ENCODE results near the gene OGFOD1. TPM values are rescaled to one million over a fixed set of nuclear protein-coding genes. Genes with fewer than 3 reads are reported as not detected.

OGFOD1 gene
- total and polyA plus RNA-seq, 9 donors: 8.1 to 45.2 (median 28.9) TPM

DNA sequence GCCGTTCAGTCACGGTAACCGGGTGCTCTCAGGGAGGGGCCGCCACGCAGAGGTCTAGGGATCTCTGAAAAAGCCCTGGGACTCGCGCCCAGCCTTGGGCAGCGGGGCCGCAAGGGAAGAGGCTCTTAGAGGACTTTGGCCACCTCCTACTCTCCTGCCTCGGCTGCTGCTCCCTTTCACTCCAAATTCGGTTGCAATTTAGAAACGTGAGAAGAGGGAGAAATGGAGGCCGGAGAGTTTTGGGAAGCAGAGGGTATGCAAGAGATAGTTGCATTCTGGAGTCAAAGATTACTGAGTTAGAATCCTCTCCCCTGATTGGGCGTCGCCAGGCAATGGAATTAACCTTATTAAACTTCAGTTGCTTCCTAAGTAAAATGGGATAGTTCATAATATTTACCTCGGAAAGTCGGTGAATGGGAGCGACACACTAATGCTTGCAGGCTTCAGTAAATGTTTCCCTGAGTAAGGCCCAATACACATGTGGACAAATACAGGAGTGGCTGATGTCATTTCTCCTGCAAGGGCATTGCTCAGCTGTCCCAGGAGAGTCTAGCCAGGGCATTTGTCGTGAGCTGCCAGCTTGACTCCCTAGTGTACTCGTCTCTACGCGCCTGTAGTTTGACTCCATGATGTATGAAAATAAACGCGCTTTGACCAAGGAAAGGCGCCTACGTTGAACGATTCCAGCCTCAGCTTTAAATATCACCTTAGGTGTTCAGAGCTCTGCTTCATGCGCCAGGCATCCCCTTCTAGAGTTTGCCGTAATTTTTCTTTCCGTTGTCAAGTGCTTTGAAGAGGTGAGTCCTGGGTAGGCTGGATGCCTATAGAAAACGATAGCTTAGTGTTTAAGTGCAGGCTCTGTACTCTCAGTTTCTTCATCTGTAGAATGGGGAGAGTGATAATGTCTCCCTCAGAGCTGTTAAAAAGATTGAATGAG is 667 bp downstream of the OGFOD1 start:
- H3K4me1 ChIP-seq (ENCODE audit: insufficient read depth): peaks cover 14% of the 10 kb centered on the region
- no peaks in the 10 kb centered on the region for H3K9me3 ChIP-seq
- intact Hi-C loops (cut with DNase I): no loop called here
- TF ChIP-seq CTCF (IDR thresholded peaks at IDR 0.05) (no peak), EP300 (IDR thresholded peaks at IDR 0.05) (no peak), POLR2A (IDR thresholded peaks at IDR 0.05) (no peak)
- 4 to 6% (median 5%) methylated on average over 31 of the region's 31 CpGs for WGBS, 3 donors
- H3K4me3 ChIP-seq: peak overlapping the region; percentile 62
- no peaks in the 10 kb centered on the region for H3K27me3 ChIP-seq
- DNase-seq: no peak
- H3K36me3 ChIP-seq: no peaks in the 10 kb centered on the region
- peak overlapping the region in 1 of 2 donors; percentile 6 for H3K27ac ChIP-seq

DNA sequence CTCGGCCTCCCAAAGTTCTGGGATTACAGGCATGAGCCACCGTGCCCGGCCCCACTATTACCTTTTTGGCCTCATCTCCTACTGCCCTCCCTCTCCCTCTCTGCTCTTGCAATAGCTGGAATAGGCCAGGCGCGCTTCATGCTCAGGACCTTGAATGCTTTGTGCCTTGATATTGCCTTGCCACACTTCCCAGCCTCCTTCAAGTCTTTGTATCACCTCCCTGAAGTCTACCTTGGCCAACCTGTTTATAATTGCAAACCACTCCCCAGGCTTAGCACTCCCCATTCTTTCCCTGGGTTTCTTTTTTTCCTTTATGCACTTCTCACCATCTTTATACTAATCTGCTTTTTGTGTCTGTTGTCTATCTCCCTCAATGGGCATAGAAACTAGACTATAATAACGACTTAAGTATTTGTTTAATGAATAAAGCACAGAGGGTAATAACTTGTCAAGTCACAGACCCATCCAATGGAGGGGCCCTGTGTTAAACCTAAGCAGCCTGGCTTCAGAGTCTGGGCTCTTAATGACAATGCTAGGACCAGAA is 6.6 kb downstream of the OGFOD1 start:
- no peaks in the 10 kb centered on the region for H3K9me3 ChIP-seq
- TF ChIP-seq POLR2A (IDR thresholded peaks at IDR 0.05) (no peak), CTCF (IDR thresholded peaks at IDR 0.05) (no peak), EP300 (IDR thresholded peaks at IDR 0.05) (no peak)
- no peak overlapping the region for H3K27ac ChIP-seq
- intact Hi-C loops (cut with DNase I): no loop called here
- 91 to 95% (median 92%) methylated on average over 6 of the region's 6 CpGs for WGBS, 3 donors
- H3K4me1 ChIP-seq (ENCODE audit: insufficient read depth): no peaks in the 10 kb centered on the region
- DNase-seq: no peak
- H3K27me3 ChIP-seq: no peaks in the 10 kb centered on the region
- H3K36me3 ChIP-seq: peaks cover 2% of the 10 kb centered on the region
- no peak overlapping the region for H3K4me3 ChIP-seq

DNA sequence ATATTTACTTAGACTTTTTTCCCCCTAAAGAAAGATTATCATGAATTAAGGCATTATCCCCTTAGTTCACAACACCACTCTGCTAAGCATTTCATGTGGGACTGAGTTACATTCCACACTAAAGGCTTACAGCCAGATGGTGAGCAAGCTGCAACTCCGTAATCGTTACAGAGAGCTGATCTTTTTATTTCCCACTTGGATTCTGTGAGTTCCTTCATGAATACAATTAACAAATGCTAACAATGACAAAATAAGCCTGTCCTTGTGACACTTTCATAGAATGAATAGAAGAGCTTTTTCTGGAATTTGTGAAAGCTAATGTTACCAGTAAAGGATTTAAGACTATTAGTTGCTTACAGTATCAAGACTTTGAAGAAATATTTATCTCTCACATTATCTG is 8.7 kb downstream of the OGFOD1 start:
- 61 to 85% (median 61%) methylated on average over 2 of the region's 2 CpGs for WGBS, 3 donors
- Histone ChIP-seq H3K36me3 (peaks cover 4% of the 10 kb centered on the region), H3K27me3 (no peaks in the 10 kb centered on the region), H3K9me3 (no peaks in the 10 kb centered on the region), H3K4me1 (ENCODE audit: insufficient read depth) (no peaks in the 10 kb centered on the region), H3K4me3 (no peak overlapping the region), H3K27ac (no peak overlapping the region)
- intact Hi-C loops (cut with DNase I): no loop called here
- TF ChIP-seq POLR2A (IDR thresholded peaks at IDR 0.05) (no peak), CTCF (IDR thresholded peaks at IDR 0.05) (no peak), EP300 (IDR thresholded peaks at IDR 0.05) (no peak)
- no peak for DNase-seq

- Histone ChIP-seq H3K4me3 (no peak overlapping the region), H3K4me1 (ENCODE audit: insufficient read depth) (no peaks in the 10 kb centered on the region), H3K9me3 (no peaks in the 10 kb centered on the region), H3K36me3 (peaks cover 4% of the 10 kb centered on the region), H3K27ac (no peak overlapping the region), H3K27me3 (no peaks in the 10 kb centered on the region)
- WGBS, 3 donors: 73 to 79% (median 74%) methylated on average over 3 of the region's 3 CpGs
- TF ChIP-seq CTCF (IDR thresholded peaks at IDR 0.05) (no peak), POLR2A (IDR thresholded peaks at IDR 0.05) (no peak), EP300 (IDR thresholded peaks at IDR 0.05) (no peak)
- DNase-seq: no peak
- intact Hi-C loops (cut with DNase I): no loop called here
These were observed 10.9 kb downstream of the OGFOD1 start for GRCh38 chr16:56462064-56462796.

All from ovary (tissue), 9 donors.